K562 (cell line): ENCODE results near the gene NYAP1. TPM values are rescaled to one million over a fixed set of nuclear protein-coding genes. Genes with fewer than 3 reads are reported as not detected.

Source experiments
- ARID2 ChIP-seq: fragments of 450-650 bp; IDR thresholded peaks from 2 replicates; pipeline ENCODE4 v1.6.1; 2017; ENCODE audit warnings: antibody characterized with exemption, mild to moderate bottlenecking
- CCAR2 ChIP-seq: fragments of 200-400 bp; formaldehyde crosslinking; IDR thresholded peaks from 2 replicates; pipeline ENCODE4 v1.6.1; 2017; ENCODE audit warnings: mild to moderate bottlenecking, low read depth, low read length
- CHD4 ChIP-seq: fragments of 200-600 bp; sonication (generic); IDR thresholded peaks from 3 replicates; pipeline ENCODE4 v1.6.1; 2012; ENCODE audit warnings: low read depth, mild to moderate bottlenecking, mixed read lengths, low read length, inconsistent platforms; ENCODE audit not compliant: insufficient read depth, insufficient replicate concordance, poor library complexity, severe bottlenecking
- CTBP1 ChIP-seq: fragments of 450-650 bp; IDR thresholded peaks from 2 replicates; pipeline ENCODE4 v1.6.1; 2016; ENCODE audit warnings: borderline replicate concordance
- DACH1 ChIP-seq: fragments of 450-650 bp; IDR thresholded peaks from 2 replicates; pipeline ENCODE4 v1.6.1; 2018; ENCODE audit not compliant: partially characterized antibody
- KDM4B ChIP-seq, 2 experiments: fragments of 450-650 bp in 1 of 2; sonication (generic) in 1 of 2; IDR thresholded peaks; 2 replicates each; pipeline ENCODE4 v1.6.1; 2016 to 2017; ENCODE audit warnings: borderline replicate concordance in 2 of 2, antibody characterized with exemption in 1 of 2, low read depth in 1 of 2, mild to moderate bottlenecking in 1 of 2
- KHSRP ChIP-seq: fragments of 450-650 bp; IDR thresholded peaks from 2 replicates; pipeline ENCODE4 v1.6.1; 2017
- MEIS2 ChIP-seq: fragments of 450-650 bp; IDR thresholded peaks from 2 replicates; pipeline ENCODE4 v1.6.1; 2014; ENCODE audit warnings: mild to moderate bottlenecking; ENCODE audit not compliant: partially characterized antibody
- NCOA1 ChIP-seq: fragments of 450-650 bp; IDR thresholded peaks from 2 replicates; pipeline ENCODE4 v1.6.1; 2016; ENCODE audit warnings: low read depth
- NR3C1 ChIP-seq: sonication (generic); formaldehyde crosslinking; IDR thresholded peaks from 2 replicates; pipeline ENCODE4 v1.8.1; 2022; ENCODE audit warnings: missing genetic modification reagents
- SIN3A ChIP-seq, 2 experiments: fragments of 150-350 bp in 1 of 2; IDR thresholded peaks; 2 replicates each; pipeline ENCODE4 v1.6.1; 2011 to 2016; ENCODE audit warnings: borderline replicate concordance in 2 of 2, low read depth in 2 of 2, low read length in 2 of 2, mild to moderate bottlenecking in 2 of 2, moderate library complexity in 2 of 2; ENCODE audit not compliant: control insufficient read depth in 1 of 2
- SIN3B ChIP-seq: fragments of 450-650 bp; IDR thresholded peaks from 2 replicates; pipeline ENCODE4 v1.6.1; 2017; ENCODE audit warnings: low read depth, mild to moderate bottlenecking, moderate library complexity
- SUPT5H ChIP-seq: fragments of 450-650 bp; IDR thresholded peaks from 2 replicates; pipeline ENCODE4 v1.6.1; 2016
- TARDBP ChIP-seq: fragments of 450-650 bp; IDR thresholded peaks from 2 replicates; pipeline ENCODE4 v1.6.1; 2016
- ZNF212 ChIP-seq: fragments of 450-650 bp; formaldehyde crosslinking; IDR thresholded peaks from 2 replicates; pipeline ENCODE4 v1.4.0; 2020; ENCODE audit warnings: mild to moderate bottlenecking
- ZNF24 ChIP-seq: fragments of 450-650 bp; IDR thresholded peaks from 2 replicates; pipeline ENCODE4 v1.6.1; 2016
- ZNF263 ChIP-seq: sonication (generic); formaldehyde crosslinking; IDR thresholded peaks from 2 replicates; pipeline ENCODE4 v1.8.0; 2022; ENCODE audit warnings: mild to moderate bottlenecking, missing genetic modification reagents, borderline replicate concordance
- ZNF444 ChIP-seq: fragments of 250-450 bp; sonication (Bioruptor Pico); IDR thresholded peaks from 2 replicates; pipeline ENCODE4 v1.4.0; 2020; ENCODE audit warnings: mild to moderate bottlenecking, moderate library complexity
- ZNF551 ChIP-seq: fragments of 250-450 bp; sonication (Bioruptor Pico); IDR thresholded peaks from 2 replicates; pipeline ENCODE4 v1.5.0; 2021; ENCODE audit warnings: mild to moderate bottlenecking, moderate library complexity
- ZNF668 ChIP-seq: fragments of 250-450 bp; sonication (Bioruptor Pico); IDR thresholded peaks from 2 replicates; pipeline ENCODE4 v1.8.0; 2022; ENCODE audit warnings: mild to moderate bottlenecking, inconsistent platforms
- ZNF77 ChIP-seq: fragments of 250-450 bp; sonication (Bioruptor Pico); IDR thresholded peaks from 2 replicates; pipeline ENCODE4 v1.5.0; 2020
- polyA plus RNA-seq, 8 experiments: library from polyadenylated mRNA; depleted of rRNA in 4 of 8; stranded (reverse) in 5 of 8; unstranded in 3 of 8; fragments of >200 nt; fragmentation: Nextera tagmentation in 2 of 8; fragmentation: Illumina TruSeq in 1 of 8; extraction: Ambion mirVana in 2 of 8; extraction: Trizol in 1 of 8; gene quantifications; 2 replicates each; pipeline versions ENCODE4 v1.2.1 to v1.2.3, GENCODE V29; 2011 to 2014; ENCODE audit warnings: inconsistent platforms in 1 of 8, missing spikeins in 1 of 8
- total RNA-seq, 7 experiments: library from RNA; depleted of rRNA in 6 of 7; stranded (reverse); fragments of >200 nt in 6 of 7; fragmentation: Illumina TruSeq in 2 of 7; extraction: Trizol in 2 of 7; gene quantifications; 2 replicates each; pipeline versions ENCODE4 v1.2.1 to v1.2.3, GENCODE V29; 2011 to 2021; ENCODE audit warnings: low replicate concordance in 1 of 7
- TF ChIP-seq, protein P1 (sequence below): sonication (generic); formaldehyde crosslinking; IDR thresholded peaks from 2 replicates; pipeline ENCODE4 v1.8.1; 2022; ENCODE audit warnings: missing genetic modification reagents
- TF ChIP-seq, protein P2 (sequence below), 2 experiments: fragments of 450-650 bp; IDR thresholded peaks; 2 replicates each; pipeline ENCODE4 v1.6.1; 2018; ENCODE audit warnings: mild to moderate bottlenecking in 2 of 2, low read depth in 1 of 2; ENCODE audit not compliant: partially characterized antibody in 2 of 2
- TF ChIP-seq, protein P3 (sequence below): sonication (generic); formaldehyde crosslinking; IDR thresholded peaks from 2 replicates; pipeline ENCODE4 v1.8.0; 2022; ENCODE audit warnings: mild to moderate bottlenecking, low read depth, missing genetic modification reagents

Gene NYAP1
- total and polyA plus RNA-seq, 9 of the 15 experiments (the other 6 are each of a cell fraction or from before 2014, with no cell fraction given) = 0.11 to 0.88 (median 0.22) TPM; not detected in 2

DNA sequence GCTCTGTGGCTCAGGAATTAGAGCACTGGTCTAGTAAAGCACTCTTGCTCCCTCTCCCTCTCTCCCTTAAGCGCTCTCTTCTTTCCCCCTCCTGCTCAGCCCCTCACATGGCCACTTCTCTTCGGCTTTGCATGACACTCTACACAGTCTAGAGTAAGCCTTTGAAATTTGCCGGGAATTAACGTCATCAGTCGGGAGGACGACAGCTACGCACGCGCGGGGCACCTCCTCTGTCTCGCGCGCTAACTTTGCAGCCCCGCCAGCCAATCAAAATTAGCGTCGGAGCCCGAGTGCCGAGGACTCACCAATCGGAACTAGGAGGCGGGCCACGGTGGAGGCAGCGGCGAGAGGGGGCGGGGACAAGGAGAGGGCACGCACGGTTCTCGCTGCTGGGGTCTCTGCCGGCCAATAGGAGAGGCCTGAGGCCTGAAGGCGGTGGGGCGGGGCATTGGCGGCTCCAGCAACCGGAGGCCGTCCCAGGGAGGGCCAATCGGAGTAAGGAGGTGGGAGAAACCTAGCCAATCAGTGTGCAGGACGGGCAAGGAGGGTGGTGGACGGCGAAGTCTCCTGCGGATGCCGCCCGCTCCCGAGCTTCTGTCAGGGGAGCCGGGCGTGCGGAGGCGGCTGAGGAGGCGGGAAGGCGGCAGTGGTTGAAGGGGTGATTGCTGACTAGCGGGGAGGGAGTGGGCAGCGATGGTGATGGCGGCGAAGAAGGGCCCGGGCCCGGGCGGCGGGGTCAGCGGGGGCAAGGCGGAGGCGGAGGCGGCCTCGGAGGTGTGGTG, 55.1 kb downstream of the NYAP1 start, which contains the start of gene AGFG2 (continued):
- no peak for TF ChIP-seq ZNF551 (CRISPR knock-in tag)
- TF ChIP-seq, protein P1, sequence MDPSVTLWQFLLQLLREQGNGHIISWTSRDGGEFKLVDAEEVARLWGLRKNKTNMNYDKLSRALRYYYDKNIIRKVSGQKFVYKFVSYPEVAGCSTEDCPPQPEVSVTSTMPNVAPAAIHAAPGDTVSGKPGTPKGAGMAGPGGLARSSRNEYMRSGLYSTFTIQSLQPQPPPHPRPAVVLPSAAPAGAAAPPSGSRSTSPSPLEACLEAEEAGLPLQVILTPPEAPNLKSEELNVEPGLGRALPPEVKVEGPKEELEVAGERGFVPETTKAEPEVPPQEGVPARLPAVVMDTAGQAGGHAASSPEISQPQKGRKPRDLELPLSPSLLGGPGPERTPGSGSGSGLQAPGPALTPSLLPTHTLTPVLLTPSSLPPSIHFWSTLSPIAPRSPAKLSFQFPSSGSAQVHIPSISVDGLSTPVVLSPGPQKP (CRISPR knock-in tag) = no peak
- TF ChIP-seq CCAR2 = no peak
- no peak for TF ChIP-seq ZNF212 (CRISPR knock-in tag)
- TF ChIP-seq DACH1 = no peak
- no peak; the same call in 1 of the 2 replicates for TF ChIP-seq ZNF668 (CRISPR knock-in tag)
- TF ChIP-seq ZNF444 (CRISPR knock-in tag) = no peak
- no peak for TF ChIP-seq NCOA1
- TF ChIP-seq SIN3B = no peak; the same call in 1 of the 2 replicates
- no peak; the same call in 1 of the 2 replicates for TF ChIP-seq KHSRP
- 0 out of 2 replicates have a peak, but pooled peaks have one; percentile 12 for TF ChIP-seq ZNF24
- TF ChIP-seq TARDBP = no peak
- peak in 1 of 2 experiments; percentile 72; a peak in 1 of 4 replicates for TF ChIP-seq KDM4B (IDR thresholded peaks at IDR 0.05; ENCODE audit: borderline replicate concordance in 2 of 2, low read depth in 1 of 2)
- TF ChIP-seq SUPT5H = peak; percentile 78
- TF ChIP-seq SIN3A (IDR thresholded peaks at IDR 0.05; ENCODE audit: borderline replicate concordance in 2 of 2, control insufficient read depth in 1 of 2, low read depth in 2 of 2, low read length in 2 of 2) = peak; percentile 93 to 94; a peak in 3 of 4 replicates
- peak; percentile 93 for TF ChIP-seq MEIS2
- TF ChIP-seq, protein P2, sequence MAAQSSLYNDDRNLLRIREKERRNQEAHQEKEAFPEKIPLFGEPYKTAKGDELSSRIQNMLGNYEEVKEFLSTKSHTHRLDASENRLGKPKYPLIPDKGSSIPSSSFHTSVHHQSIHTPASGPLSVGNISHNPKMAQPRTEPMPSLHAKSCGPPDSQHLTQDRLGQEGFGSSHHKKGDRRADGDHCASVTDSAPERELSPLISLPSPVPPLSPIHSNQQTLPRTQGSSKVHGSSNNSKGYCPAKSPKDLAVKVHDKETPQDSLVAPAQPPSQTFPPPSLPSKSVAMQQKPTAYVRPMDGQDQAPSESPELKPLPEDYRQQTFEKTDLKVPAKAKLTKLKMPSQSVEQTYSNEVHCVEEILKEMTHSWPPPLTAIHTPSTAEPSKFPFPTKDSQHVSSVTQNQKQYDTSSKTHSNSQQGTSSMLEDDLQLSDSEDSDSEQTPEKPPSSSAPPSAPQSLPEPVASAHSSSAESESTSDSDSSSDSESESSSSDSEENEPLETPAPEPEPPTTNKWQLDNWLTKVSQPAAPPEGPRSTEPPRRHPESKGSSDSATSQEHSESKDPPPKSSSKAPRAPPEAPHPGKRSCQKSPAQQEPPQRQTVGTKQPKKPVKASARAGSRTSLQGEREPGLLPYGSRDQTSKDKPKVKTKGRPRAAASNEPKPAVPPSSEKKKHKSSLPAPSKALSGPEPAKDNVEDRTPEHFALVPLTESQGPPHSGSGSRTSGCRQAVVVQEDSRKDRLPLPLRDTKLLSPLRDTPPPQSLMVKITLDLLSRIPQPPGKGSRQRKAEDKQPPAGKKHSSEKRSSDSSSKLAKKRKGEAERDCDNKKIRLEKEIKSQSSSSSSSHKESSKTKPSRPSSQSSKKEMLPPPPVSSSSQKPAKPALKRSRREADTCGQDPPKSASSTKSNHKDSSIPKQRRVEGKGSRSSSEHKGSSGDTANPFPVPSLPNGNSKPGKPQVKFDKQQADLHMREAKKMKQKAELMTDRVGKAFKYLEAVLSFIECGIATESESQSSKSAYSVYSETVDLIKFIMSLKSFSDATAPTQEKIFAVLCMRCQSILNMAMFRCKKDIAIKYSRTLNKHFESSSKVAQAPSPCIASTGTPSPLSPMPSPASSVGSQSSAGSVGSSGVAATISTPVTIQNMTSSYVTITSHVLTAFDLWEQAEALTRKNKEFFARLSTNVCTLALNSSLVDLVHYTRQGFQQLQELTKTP (IDR thresholded peaks at IDR 0.05; ENCODE audit: low read depth in 1 of 2, partially characterized antibody in 2 of 2) = peak in 1 of 2 experiments; percentile 81
- no peak for TF ChIP-seq ZNF263 (CRISPR knock-in tag)
- peak; percentile 73 for TF ChIP-seq CTBP1
- no peak for TF ChIP-seq NR3C1 (CRISPR knock-in tag)
- TF ChIP-seq CHD4 = no peak
- no peak for TF ChIP-seq ZNF77
- TF ChIP-seq, protein P3, sequence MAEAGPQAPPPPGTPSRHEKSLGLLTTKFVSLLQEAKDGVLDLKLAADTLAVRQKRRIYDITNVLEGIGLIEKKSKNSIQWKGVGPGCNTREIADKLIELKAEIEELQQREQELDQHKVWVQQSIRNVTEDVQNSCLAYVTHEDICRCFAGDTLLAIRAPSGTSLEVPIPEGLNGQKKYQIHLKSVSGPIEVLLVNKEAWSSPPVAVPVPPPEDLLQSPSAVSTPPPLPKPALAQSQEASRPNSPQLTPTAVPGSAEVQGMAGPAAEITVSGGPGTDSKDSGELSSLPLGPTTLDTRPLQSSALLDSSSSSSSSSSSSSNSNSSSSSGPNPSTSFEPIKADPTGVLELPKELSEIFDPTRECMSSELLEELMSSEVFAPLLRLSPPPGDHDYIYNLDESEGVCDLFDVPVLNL (CRISPR knock-in tag) = peak; percentile 96
- no peak for TF ChIP-seq ARID2
